Liver (tissue), 9 donors: Measurements from ENCODE around the gene CDC42EP1. TPM values are rescaled to one million over a fixed set of nuclear protein-coding genes. Genes with fewer than 3 reads are reported as not detected.

Experiments
- DNase-seq: peaks from one replicate; pipeline ENCODE4 v3.0.0-alpha.2; 2017; ENCODE audit warnings: low spot score
- H3K27ac ChIP-seq, 2 donors: one replicate each; pipeline ENCODE4 v1.7.0; 2013; ENCODE audit warnings: inconsistent platforms in 2 of 2, low read length in 2 of 2, control low read depth in 1 of 2, low read depth in 1 of 2, mild to moderate bottlenecking in 1 of 2
- H3K27me3 ChIP-seq, 4 donors: one replicate each; pipeline versions ENCODE4 v1.6.1 to v1.7.0; 2013; ENCODE audit warnings: low read length in 3 of 4, inconsistent platforms in 1 of 4, mild to moderate bottlenecking in 1 of 4, moderate library complexity in 1 of 4; ENCODE audit not compliant: control insufficient read depth in 4 of 4, insufficient read depth in 4 of 4
- H3K36me3 ChIP-seq, 4 donors: one replicate each; pipeline versions ENCODE4 v1.6.1 to v1.7.0; 2013; ENCODE audit warnings: low read length in 3 of 4, mild to moderate bottlenecking in 3 of 4, low read depth in 1 of 4, moderate library complexity in 1 of 4; ENCODE audit not compliant: control insufficient read depth in 4 of 4, insufficient read depth in 3 of 4
- H3K4me1 ChIP-seq, 4 donors: one replicate each; pipeline versions ENCODE4 v1.6.1 to v1.7.0; 2013; ENCODE audit warnings: low read length in 3 of 4, mild to moderate bottlenecking in 3 of 4, moderate library complexity in 1 of 4; ENCODE audit not compliant: control insufficient read depth in 4 of 4, insufficient read depth in 4 of 4
- H3K4me3 ChIP-seq, 3 donors: one replicate each; pipeline versions ENCODE4 v1.6.1 to v1.7.0; 2013; ENCODE audit warnings: low read length in 3 of 3, control low read depth in 1 of 3, low read depth in 1 of 3, mild to moderate bottlenecking in 1 of 3
- H3K9ac ChIP-seq, 2 donors: one replicate each; pipeline ENCODE4 v1.7.0; 2013; ENCODE audit warnings: low read length in 2 of 2, mild to moderate bottlenecking in 2 of 2, moderate library complexity in 2 of 2, control low read depth in 1 of 2, low read depth in 1 of 2
- H3K9me3 ChIP-seq, 4 donors: one replicate each; pipeline versions ENCODE4 v1.6.1 to v1.7.0; 2013; ENCODE audit warnings: low read length in 3 of 4; ENCODE audit not compliant: control insufficient read depth in 4 of 4
- CTCF ChIP-seq: fragments of 150-350 bp; IDR thresholded peaks from 2 replicates; pipeline ENCODE4 v1.5.1; 2017; ENCODE audit warnings: improper control_type of control experiment, low read depth, low read length; ENCODE audit not compliant: missing input control
- EGR1 ChIP-seq, 2 donors: IDR thresholded peaks; 2 replicates each; pipeline ENCODE4 v1.6.1; 2016 to 2018; ENCODE audit warnings: antibody characterized with exemption in 2 of 2, low read depth in 2 of 2
- FOXA1 ChIP-seq: IDR thresholded peaks from 2 replicates; pipeline ENCODE4 v1.6.1; 2016; ENCODE audit warnings: antibody characterized with exemption
- GABPA ChIP-seq, 2 donors: IDR thresholded peaks in 1 of 2; conservative IDR thresholded peaks in 1 of 2; 2 replicates each; pipeline ENCODE4 v1.6.1; 2016; ENCODE audit warnings: antibody characterized with exemption in 2 of 2, mild to moderate bottlenecking in 1 of 2, moderate library complexity in 1 of 2
- HNF4A ChIP-seq, 2 donors: conservative IDR thresholded peaks; 2 replicates each; pipeline ENCODE4 v1.6.1; 2016; ENCODE audit warnings: antibody characterized with exemption in 2 of 2, mild to moderate bottlenecking in 2 of 2
- HNF4G ChIP-seq: IDR thresholded peaks from 2 replicates; pipeline ENCODE4 v1.6.1; 2016; ENCODE audit warnings: antibody characterized with exemption
- JUND ChIP-seq, 2 donors: IDR thresholded peaks; 2 replicates each; pipeline ENCODE4 v1.6.1; 2016; ENCODE audit warnings: antibody characterized with exemption in 2 of 2
- MAX ChIP-seq: IDR thresholded peaks from 2 replicates; pipeline ENCODE4 v1.6.1; 2016; ENCODE audit warnings: antibody characterized with exemption
- NR2F2 ChIP-seq: IDR thresholded peaks from 2 replicates; pipeline ENCODE4 v1.6.1; 2016; ENCODE audit warnings: antibody characterized with exemption
- RAD21 ChIP-seq, 2 donors: IDR thresholded peaks; 2 replicates each; pipeline ENCODE4 v1.6.1; 2016; ENCODE audit warnings: antibody characterized with exemption in 2 of 2, mild to moderate bottlenecking in 2 of 2
- REST ChIP-seq: IDR thresholded peaks from 2 replicates; pipeline ENCODE4 v1.6.1; 2016; ENCODE audit warnings: antibody characterized with exemption, mild to moderate bottlenecking
- RXRA ChIP-seq, 2 donors: IDR thresholded peaks; 2 replicates each; pipeline ENCODE4 v1.6.1; 2017 to 2018; ENCODE audit warnings: antibody characterized with exemption in 2 of 2, mild to moderate bottlenecking in 1 of 2
- SP1 ChIP-seq: IDR thresholded peaks from 2 replicates; pipeline ENCODE4 v1.6.1; 2018; ENCODE audit warnings: antibody characterized with exemption, mild to moderate bottlenecking
- YY1 ChIP-seq: IDR thresholded peaks from 2 replicates; pipeline ENCODE4 v1.6.1; 2016; ENCODE audit warnings: antibody characterized with exemption, mild to moderate bottlenecking
- ZBTB33 ChIP-seq: IDR thresholded peaks from 2 replicates; pipeline ENCODE4 v1.6.1; 2016; ENCODE audit warnings: antibody characterized with exemption
- WGBS: extraction: QIAGEN DNeasy Blood & Tissue Kit; methylation state at CpG from one replicate; pipeline ENCODE4 v1.1.7; 2013; 5-methylcytosine and 5-hydroxymethylcytosine counted together
- polyA plus RNA-seq, 2 donors: library from polyadenylated mRNA; stranded (reverse) in 1 of 2; unstranded in 1 of 2; fragments of 200-250 nt in 1 of 2; fragments of >200 nt in 1 of 2; fragmentation: Nextera tagmentation in 1 of 2; extraction: Ambion mirVana in 1 of 2; gene quantifications; one replicate each; pipeline versions ENCODE4 v1.2.1 to v1.2.3, GENCODE V29; 2013 to 2015
- total RNA-seq, 2 donors: library from RNA; depleted of rRNA; stranded (reverse); fragments of >200 nt; gene quantifications; one replicate each; pipeline ENCODE4 v1.2.3, GENCODE V29; 2014
- donor health status: healthy.
- donor health status: healthy.
- donor health status: healthy.
- donor health status: healthy.
- donor health status: healthy.

CDC42EP1 gene
- total and polyA plus RNA-seq, 4 donors = 10.2 to 66.6 (median 31.2) TPM

GRCh38 chr22:37611207-37611606 lies 50.9 kb downstream of the CDC42EP1 start (continued):
- TF ChIP-seq EGR1 (IDR thresholded peaks at IDR 0.05; ENCODE audit: low read depth in 2 of 2) (no peak), ZBTB33 (no peak)

GRCh38 chr22:37616201-37617083 lies 56.2 kb downstream of the CDC42EP1 start:
- Histone ChIP-seq H3K27me3 (no peaks in the 10 kb centered on the region), H3K4me1 (peaks cover 0 to 4% (median 0%) of the 10 kb centered on the region in 4 donors), H3K9ac (no peak overlapping the region), H3K4me3 (no peak overlapping the region), H3K27ac (no peak overlapping the region), H3K9me3 (no peaks in the 10 kb centered on the region), H3K36me3 (peaks cover 5 to 48% (median 20%) of the 10 kb centered on the region in 4 donors)
- DNase-seq = no peak
- 95% methylated on average over 27 of the region's 27 CpGs for WGBS
- TF ChIP-seq SP1 = no peak
- TF ChIP-seq HNF4G = no peak
- no peak for TF ChIP-seq GABPA (IDR thresholded peaks at IDR 0.05 in 1 of 2, conservative IDR thresholded peaks at IDR 0.05 in 1 of 2)
- no peak for TF ChIP-seq FOXA1
- no peak for TF ChIP-seq YY1
- TF ChIP-seq REST = no peak
- no peak for TF ChIP-seq NR2F2
- no peak for TF ChIP-seq HNF4A (conservative IDR thresholded peaks at IDR 0.05)
- no peak for TF ChIP-seq MAX
- no peak for TF ChIP-seq JUND (IDR thresholded peaks at IDR 0.05)
- no peak for TF ChIP-seq CTCF
- TF ChIP-seq EGR1 (IDR thresholded peaks at IDR 0.05; ENCODE audit: low read depth in 2 of 2) = no peak
- TF ChIP-seq RAD21 (IDR thresholded peaks at IDR 0.05) = no peak
- TF ChIP-seq RXRA (IDR thresholded peaks at IDR 0.05) = no peak
